Measurements from ENCODE around the gene CEP112.

DNA sequence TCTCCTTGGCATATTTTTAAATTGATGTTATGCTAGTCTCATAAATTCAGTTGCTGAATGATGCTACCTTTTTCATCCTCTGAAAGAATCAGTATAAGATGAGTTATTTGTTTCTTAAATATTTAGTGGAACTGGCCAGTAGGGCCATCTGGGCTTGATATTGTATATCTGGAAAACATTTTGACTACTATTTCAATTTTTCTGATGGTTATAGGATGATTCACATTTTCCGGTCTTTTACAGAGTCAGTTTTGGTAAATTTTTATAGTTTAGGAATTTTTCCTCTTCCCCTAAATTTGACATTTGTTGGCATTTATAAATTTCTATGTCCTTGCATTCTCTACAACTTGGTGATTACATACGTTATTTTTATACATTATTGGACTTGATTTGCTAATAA is 334.2 kb downstream of the CEP112 start:
- TF ChIP-seq EP300 (IDR thresholded peaks at IDR 0.05) (no peak), POLR2AphosphoS5 (IDR thresholded peaks at IDR 0.05) (no peak)
- TF ChIP-seq, protein P1, sequence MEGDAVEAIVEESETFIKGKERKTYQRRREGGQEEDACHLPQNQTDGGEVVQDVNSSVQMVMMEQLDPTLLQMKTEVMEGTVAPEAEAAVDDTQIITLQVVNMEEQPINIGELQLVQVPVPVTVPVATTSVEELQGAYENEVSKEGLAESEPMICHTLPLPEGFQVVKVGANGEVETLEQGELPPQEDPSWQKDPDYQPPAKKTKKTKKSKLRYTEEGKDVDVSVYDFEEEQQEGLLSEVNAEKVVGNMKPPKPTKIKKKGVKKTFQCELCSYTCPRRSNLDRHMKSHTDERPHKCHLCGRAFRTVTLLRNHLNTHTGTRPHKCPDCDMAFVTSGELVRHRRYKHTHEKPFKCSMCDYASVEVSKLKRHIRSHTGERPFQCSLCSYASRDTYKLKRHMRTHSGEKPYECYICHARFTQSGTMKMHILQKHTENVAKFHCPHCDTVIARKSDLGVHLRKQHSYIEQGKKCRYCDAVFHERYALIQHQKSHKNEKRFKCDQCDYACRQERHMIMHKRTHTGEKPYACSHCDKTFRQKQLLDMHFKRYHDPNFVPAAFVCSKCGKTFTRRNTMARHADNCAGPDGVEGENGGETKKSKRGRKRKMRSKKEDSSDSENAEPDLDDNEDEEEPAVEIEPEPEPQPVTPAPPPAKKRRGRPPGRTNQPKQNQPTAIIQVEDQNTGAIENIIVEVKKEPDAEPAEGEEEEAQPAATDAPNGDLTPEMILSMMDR (IDR thresholded peaks at IDR 0.05), result no peak
